RWPE2 (cell line): ENCODE results near the gene SCYL2.

ENCODE experiments used
- ATAC-seq: fragments of 200-7000 bp; cut with Tn5 transposase; 3 replicates; pipeline ENCODE4 v1.9.1; 2021; ENCODE audit warnings: low read depth
- DNase-seq: peaks from one replicate; pipeline ENCODE4 v3.0.0-alpha.2; 2020; ENCODE audit warnings: low spot score
- H3K27ac ChIP-seq: fragments of 450-650 bp; 2 replicates; pipeline ENCODE4 v1.5.1; 2017; ENCODE audit warnings: mild to moderate bottlenecking; ENCODE audit not compliant: poor library complexity, severe bottlenecking
- H3K27me3 ChIP-seq: fragments of 250-450 bp; sonication (Bioruptor Pico); 2 replicates; pipeline ENCODE4 v1.5.1; 2021; ENCODE audit warnings: mild to moderate bottlenecking, moderate library complexity; ENCODE audit not compliant: insufficient read depth, poor library complexity, severe bottlenecking
- H3K36me3 ChIP-seq: fragments of 250-450 bp; sonication (Bioruptor Pico); 2 replicates; pipeline ENCODE4 v1.5.1; 2020; ENCODE audit warnings: low read depth, mild to moderate bottlenecking, moderate library complexity
- H3K4me1 ChIP-seq: fragments of 250-450 bp; sonication (Bioruptor Pico); 2 replicates; pipeline ENCODE4 v1.5.1; 2021; ENCODE audit warnings: mild to moderate bottlenecking, moderate library complexity; ENCODE audit not compliant: insufficient read depth, poor library complexity, severe bottlenecking
- H3K4me3 ChIP-seq: fragments of 250-450 bp; sonication (Bioruptor Pico); 2 replicates; pipeline ENCODE4 v1.5.1; 2021; ENCODE audit warnings: mild to moderate bottlenecking, moderate library complexity; ENCODE audit not compliant: severe bottlenecking
- H3K9me3 ChIP-seq: fragments of 250-450 bp; sonication (Bioruptor Pico); 2 replicates; pipeline ENCODE4 v1.5.1; 2021; ENCODE audit warnings: mild to moderate bottlenecking, moderate library complexity; ENCODE audit not compliant: severe bottlenecking
- CTCF ChIP-seq: fragments of 450-650 bp; IDR thresholded peaks from one replicate; pipeline ENCODE4 v1.5.1; 2017; ENCODE audit warnings: mild to moderate bottlenecking, moderate library complexity; ENCODE audit not compliant: poor library complexity, severe bottlenecking

SCYL2 gene

DNA sequence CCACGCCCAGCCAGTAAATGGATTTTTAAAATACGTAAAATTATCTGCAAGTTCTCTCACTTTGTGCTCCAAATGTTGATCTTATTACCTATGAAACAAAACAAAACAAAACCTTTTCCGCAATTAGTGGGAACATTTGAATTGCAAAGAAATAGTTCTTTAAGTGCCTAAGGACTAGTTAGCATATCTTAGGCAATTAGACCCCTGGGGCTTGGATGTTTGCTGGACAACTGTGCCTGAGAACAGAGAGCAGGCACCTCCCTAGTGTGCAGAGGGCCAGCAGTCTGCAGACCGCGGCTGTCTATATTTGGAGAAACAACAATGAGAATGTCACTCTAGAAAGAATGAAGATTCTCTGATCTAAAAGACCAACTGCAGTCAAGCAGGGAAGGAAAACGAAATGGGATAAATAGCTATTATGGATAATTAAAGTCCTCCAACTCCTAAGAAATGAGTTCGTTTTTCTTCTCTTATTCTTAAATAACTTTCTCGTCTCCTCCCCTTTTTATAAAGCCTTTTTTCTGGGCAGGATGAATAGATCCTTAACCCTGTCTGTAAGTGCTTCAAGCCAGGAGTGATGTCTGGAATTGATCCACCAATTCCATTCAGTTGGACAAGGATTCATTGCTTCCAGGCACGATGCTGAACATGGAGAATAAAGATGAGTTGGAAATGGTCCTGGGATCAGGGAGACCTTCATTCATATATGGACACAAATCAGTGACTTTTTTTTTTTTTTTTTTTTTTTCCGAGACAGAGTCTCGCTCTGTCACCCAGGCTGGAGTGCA, 106.1 kb downstream of the SCYL2 start:
- ATAC-seq (no peak), DNase-seq (no peak)
- H3K4me3 ChIP-seq: no peak overlapping the region
- no peaks in the 10 kb centered on the region for H3K4me1 ChIP-seq
- H3K36me3 ChIP-seq: no peaks in the 10 kb centered on the region
- no peaks in the 10 kb centered on the region for H3K9me3 ChIP-seq
- no peak overlapping the region for H3K27ac ChIP-seq
- H3K27me3 ChIP-seq: no peaks in the 10 kb centered on the region
- no peak for TF ChIP-seq CTCF

DNA sequence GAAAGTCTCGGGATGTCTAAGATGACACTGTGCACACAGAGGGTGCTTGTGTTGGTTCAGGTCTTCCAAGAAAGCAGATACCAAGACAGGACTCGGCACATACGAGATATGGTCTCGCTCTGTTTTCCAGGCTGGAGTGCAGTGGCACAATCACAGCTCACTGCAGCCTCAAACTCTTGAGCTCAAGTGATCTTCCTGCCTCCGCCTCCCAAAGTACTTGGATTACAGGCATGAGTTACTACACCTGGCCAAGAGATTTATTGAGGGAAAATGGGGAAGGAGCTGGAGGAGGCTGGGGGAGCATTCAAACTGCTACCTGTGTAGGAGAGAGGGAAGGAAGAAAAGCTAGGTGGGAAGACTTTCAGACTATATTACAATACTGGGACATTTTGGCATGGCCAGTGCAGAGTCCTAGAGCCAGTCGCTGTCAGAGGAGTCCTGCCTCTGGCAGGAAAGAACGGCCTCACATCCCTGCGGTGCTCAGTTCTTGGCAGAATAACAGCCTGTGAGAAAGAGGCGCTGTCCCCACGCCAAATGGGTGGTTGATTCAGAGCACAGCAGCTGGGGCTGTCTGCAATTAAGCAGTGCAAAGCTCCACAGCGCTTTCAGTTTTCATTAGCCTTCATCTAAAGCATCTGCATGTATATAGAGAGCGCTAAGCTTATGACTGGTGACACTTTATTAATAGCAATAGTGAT, 108.2 kb downstream of the SCYL2 start:
- Histone ChIP-seq H3K4me3 (no peak overlapping the region), H3K27ac (no peak overlapping the region), H3K4me1 (no peaks in the 10 kb centered on the region), H3K36me3 (no peaks in the 10 kb centered on the region), H3K9me3 (no peaks in the 10 kb centered on the region), H3K27me3 (no peaks in the 10 kb centered on the region)
- ATAC-seq: no peak; the same call in 2 of the 3 replicates
- no peak for TF ChIP-seq CTCF
- no peak for DNase-seq

DNA sequence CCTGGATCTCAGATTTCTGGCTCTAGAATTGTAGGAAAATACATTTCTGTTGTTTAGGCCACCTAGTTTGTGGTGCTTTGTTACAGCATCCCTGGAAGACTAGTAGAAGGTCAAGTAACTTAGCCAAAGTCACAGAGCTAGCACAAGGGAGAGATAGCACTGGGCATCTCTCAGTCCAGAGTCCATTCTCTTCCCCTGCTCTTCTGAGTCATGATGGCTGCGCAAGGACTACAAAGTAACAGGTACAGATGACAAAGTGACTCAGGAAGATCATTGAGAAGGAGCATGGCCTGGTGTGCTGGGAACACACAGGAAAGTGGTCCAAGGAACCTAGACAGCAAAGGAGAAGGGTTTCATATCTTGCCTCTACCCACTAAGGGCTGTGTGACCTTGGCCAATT, 109.2 kb downstream of the SCYL2 start:
- H3K27ac ChIP-seq: no peak overlapping the region
- H3K27me3 ChIP-seq: no peaks in the 10 kb centered on the region
- DNase-seq (no peak), ATAC-seq (no peak)
- no peak overlapping the region for H3K4me3 ChIP-seq
- H3K9me3 ChIP-seq: no peaks in the 10 kb centered on the region
- TF ChIP-seq CTCF: no peak
- no peaks in the 10 kb centered on the region for H3K36me3 ChIP-seq
- no peaks in the 10 kb centered on the region for H3K4me1 ChIP-seq

DNA sequence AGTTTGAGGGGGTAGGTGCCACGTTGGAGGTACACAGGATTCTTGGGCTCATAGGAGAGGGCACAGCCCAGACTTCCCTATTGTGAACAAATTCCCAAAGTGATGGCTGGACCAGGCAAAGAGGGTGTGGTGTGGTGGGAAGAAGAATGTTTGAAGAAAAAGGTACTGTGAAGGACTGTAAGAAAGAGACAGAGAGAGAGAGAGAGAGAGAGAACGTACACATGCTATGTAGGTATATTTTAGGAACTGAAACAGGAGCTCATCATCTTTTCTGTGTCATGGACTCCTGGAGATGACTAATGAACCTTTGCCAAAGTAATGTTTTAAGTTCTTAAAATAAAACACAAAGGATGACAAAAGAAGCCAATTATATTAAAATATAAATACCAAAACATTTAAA, 114.4 kb downstream of the SCYL2 start:
- Histone ChIP-seq H3K4me1 (no peaks in the 10 kb centered on the region), H3K27ac (no peak overlapping the region), H3K36me3 (no peaks in the 10 kb centered on the region), H3K9me3 (no peaks in the 10 kb centered on the region), H3K27me3 (no peaks in the 10 kb centered on the region), H3K4me3 (no peak overlapping the region)
- TF ChIP-seq CTCF: no peak
- no peak for DNase-seq
- no peak for ATAC-seq

DNA sequence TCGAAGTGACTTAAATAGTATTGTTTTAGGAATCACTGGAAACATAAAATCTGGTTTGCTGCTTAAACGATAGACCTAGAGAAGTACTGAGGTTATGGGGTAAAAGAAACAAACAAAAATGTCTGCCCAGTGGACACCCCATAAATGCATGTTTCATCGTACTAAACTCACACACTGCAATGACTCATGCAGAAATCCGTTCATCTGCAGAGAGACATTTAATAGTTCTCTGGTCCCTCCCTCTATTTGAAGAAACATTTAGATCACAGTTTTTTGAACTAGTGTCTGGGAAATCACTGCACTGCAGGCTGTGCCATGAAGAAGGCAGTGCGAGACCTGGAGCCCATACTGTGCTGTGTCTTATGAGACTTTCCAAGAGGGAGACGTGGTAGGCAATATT, 115.4 kb downstream of the SCYL2 start:
- H3K9me3 ChIP-seq: no peaks in the 10 kb centered on the region
- no peaks in the 10 kb centered on the region for H3K36me3 ChIP-seq
- H3K27ac ChIP-seq: no peak overlapping the region
- 0 out of 3 replicates have a peak, but pooled peaks have one; percentile 25 for ATAC-seq
- no peaks in the 10 kb centered on the region for H3K27me3 ChIP-seq
- no peaks in the 10 kb centered on the region for H3K4me1 ChIP-seq
- TF ChIP-seq CTCF: no peak
- no peak overlapping the region for H3K4me3 ChIP-seq
- DNase-seq: no peak
